HEK293T (cell line): ENCODE measurements around the gene ANO1.

Experiments used
- CTCF ChIA-PET: fragments of 350-600 bp; formaldehyde crosslinking; extraction: SDS; loops from one replicate; lab custom pipeline; 2021; ENCODE audit warnings: antibody characterized with exemption, inconsistent platforms; lab: Yijun Ruan, JAX
- POLR2A ChIA-PET: fragments of 350-600 bp; formaldehyde crosslinking; extraction: SDS; loops from one replicate; lab custom pipeline; 2020; ENCODE audit warnings: antibody characterized with exemption, inconsistent platforms; lab: Yijun Ruan, JAX
- DNase-seq: peaks from one replicate; pipeline ENCODE4 v3.0.0; 2012; ENCODE audit warnings: mixed read lengths; ENCODE audit errors: extremely low spot score
- ARNT ChIP-seq: fragments of 450-650 bp; IDR thresholded peaks from 2 replicates; pipeline ENCODE4 v1.6.1; 2017; ENCODE audit warnings: mild to moderate bottlenecking
- BHLHE40 ChIP-seq: fragments of 450-650 bp; IDR thresholded peaks from 2 replicates; pipeline ENCODE4 v1.6.1; 2016; ENCODE audit warnings: mild to moderate bottlenecking, moderate library complexity, borderline replicate concordance
- CTBP1 ChIP-seq: fragments of 450-650 bp; IDR thresholded peaks from 2 replicates; pipeline ENCODE4 v1.6.1; 2016; ENCODE audit warnings: borderline replicate concordance
- ELF4 ChIP-seq: fragments of 450-650 bp; IDR thresholded peaks from 2 replicates; pipeline ENCODE4 v1.6.1; 2017; ENCODE audit warnings: antibody characterized with exemption
- FOXA1 ChIP-seq: fragments of 450-650 bp; IDR thresholded peaks from 2 replicates; pipeline ENCODE4 v1.6.1; 2016; ENCODE audit warnings: mild to moderate bottlenecking
- FOXK2 ChIP-seq: fragments of 450-650 bp; IDR thresholded peaks from 2 replicates; pipeline ENCODE4 v1.6.1; 2016; ENCODE audit warnings: mild to moderate bottlenecking
- FOXM1 ChIP-seq: fragments of 450-650 bp; IDR thresholded peaks from 2 replicates; pipeline ENCODE4 v1.6.1; 2017; ENCODE audit warnings: mild to moderate bottlenecking, borderline replicate concordance
- HDGF ChIP-seq: fragments of 450-650 bp; IDR thresholded peaks from 2 replicates; pipeline ENCODE4 v1.6.1; 2017; ENCODE audit warnings: antibody characterized with exemption, borderline replicate concordance
- L3MBTL2 ChIP-seq: fragments of 450-650 bp; conservative IDR thresholded peaks from 2 replicates; pipeline ENCODE4 v1.6.1; 2016; ENCODE audit warnings: mild to moderate bottlenecking
- LEF1 ChIP-seq: fragments of 450-650 bp; IDR thresholded peaks from 2 replicates; pipeline ENCODE4 v1.6.1; 2017; ENCODE audit warnings: mild to moderate bottlenecking, borderline replicate concordance
- NFRKB ChIP-seq: fragments of 450-650 bp; IDR thresholded peaks from 2 replicates; pipeline ENCODE4 v1.6.1; 2016; ENCODE audit warnings: mild to moderate bottlenecking, moderate library complexity
- PKNOX1 ChIP-seq: fragments of 450-650 bp; IDR thresholded peaks from 2 replicates; pipeline ENCODE4 v1.6.1; 2016
- SP1 ChIP-seq: fragments of 450-650 bp; IDR thresholded peaks from 2 replicates; pipeline ENCODE4 v1.6.1; 2017
- SUZ12 ChIP-seq: fragments of 450-650 bp; IDR thresholded peaks from 2 replicates; pipeline ENCODE4 v1.6.1; 2016; ENCODE audit warnings: mild to moderate bottlenecking
- TARDBP ChIP-seq: fragments of 450-650 bp; IDR thresholded peaks from 2 replicates; pipeline ENCODE4 v1.6.1; 2016
- ZNF384 ChIP-seq: fragments of 450-650 bp; IDR thresholded peaks from 2 replicates; pipeline ENCODE4 v1.6.1; 2016

ANO1 gene

GRCh38 chr11:70048279-70049024 is 29.7 kb upstream of the ANO1 start:
- ChIA-PET CTCF (interaction anchor here (0.6 kb wide), 1 partner anchor 228 kb away, joined by 3 read pairs; no protein-coding TSS in a partner anchor), POLR2A (no interaction called here)
- TF ChIP-seq LEF1 (no peak), CTBP1 (no peak), L3MBTL2 (no peak), BHLHE40 (no peak), ELF4 (no peak), FOXM1 (no peak), SP1 (no peak), FOXK2 (no peak), NFRKB (no peak), PKNOX1 (no peak), FOXA1 (no peak), SUZ12 (no peak), TARDBP (no peak), ARNT (no peak), HDGF (no peak), ZNF384 (no peak)
- peak; percentile 55 for DNase-seq

GRCh38 chr11:70049045-70049444 is 29.1 kb upstream of the ANO1 start:
- CTCF ChIA-PET: interaction anchor here (0.6 kb wide), 1 partner anchor 16 kb away, joined by 3 read pairs; no protein-coding TSS in a partner anchor
- POLR2A ChIA-PET: no interaction called here
- TF ChIP-seq NFRKB (no peak), SUZ12 (no peak), ARNT (no peak), PKNOX1 (no peak), FOXA1 (no peak)
- no peak for DNase-seq

- ChIA-PET CTCF (interaction anchor here (1.1 kb wide), 1 partner anchor 11 kb away, joined by 3 read pairs; no protein-coding TSS in a partner anchor), POLR2A (no interaction called here)
- TF ChIP-seq NFRKB (no peak), L3MBTL2 (no peak), ZNF384 (no peak), PKNOX1 (no peak), ARNT (no peak), FOXK2 (no peak), CTBP1 (no peak), FOXA1 (no peak), LEF1 (no peak), TARDBP (no peak), ELF4 (no peak), SP1 (no peak), HDGF (no peak), BHLHE40 (no peak), FOXM1 (no peak), SUZ12 (no peak)
- no peak for DNase-seq
Measured at GRCh38 chr11:70050243-70050642, 27.9 kb upstream of the ANO1 start.

GRCh38 chr11:70054004-70054403 is 24.1 kb upstream of the ANO1 start:
- ChIA-PET CTCF (no interaction called here), POLR2A (no interaction called here)
- no peak for DNase-seq
- TF ChIP-seq LEF1 (no peak), BHLHE40 (no peak), FOXK2 (no peak), SUZ12 (no peak), CTBP1 (no peak), PKNOX1 (no peak), ARNT (no peak), HDGF (no peak), L3MBTL2 (no peak), FOXA1 (no peak), ZNF384 (no peak), ELF4 (no peak), NFRKB (no peak)

GRCh38 chr11:70055444-70055843 is 22.7 kb upstream of the ANO1 start:
- CTCF ChIA-PET: no interaction called here
- POLR2A ChIA-PET: no interaction called here
- TF ChIP-seq SUZ12: no peak
- DNase-seq: no peak

GRCh38 chr11:70057080-70057479 is 21.0 kb upstream of the ANO1 start:
- POLR2A ChIA-PET: no interaction called here
- no peak for DNase-seq
- TF ChIP-seq SP1 (no peak), BHLHE40 (no peak), ELF4 (no peak), CTBP1 (no peak), PKNOX1 (no peak), ZNF384 (no peak), FOXM1 (no peak), LEF1 (no peak), HDGF (no peak)
- CTCF ChIA-PET: no interaction called here
